IMR-90 (cell line): ENCODE measurements around the gene RGS19. TPM values are rescaled to one million over a fixed set of nuclear protein-coding genes. Genes with fewer than 3 reads are reported as not detected.

Experiments
- ATAC-seq: fragments of 200-7000 bp; cut with Tn5 transposase; 2 replicates; pipeline ENCODE4 v1.9.1; 2020; ENCODE audit warnings: low read depth, mild to moderate bottlenecking, moderate library complexity
- BruUV-seq: library from RNA; stranded (reverse); fragments of 400-500 nt; replicated peaks from 2 replicates; lab custom pipeline; 2021; lab: Mats Ljungman, UMichigan
- CTCF ChIA-PET: fragments of 300-600 bp; formaldehyde crosslinking; extraction: SDS; loops from one replicate; lab custom pipeline; 2021; ENCODE audit warnings: antibody characterized with exemption; lab: Yijun Ruan, JAX
- POLR2A ChIA-PET: fragments of 300-600 bp; sonication (Branson Sonifier 250); formaldehyde crosslinking; loops from one replicate; lab custom pipeline; 2022; ENCODE audit warnings: antibody characterized with exemption; ENCODE audit not compliant: unreplicated experiment; lab: Charles Lee
- DNase-seq: peaks from one replicate; pipeline ENCODE4 v3.0.0; 2013
- H2AFZ ChIP-seq: replicated peaks from 2 replicates; pipeline ENCODE3; 2013; ENCODE audit warnings: low read length, mild to moderate bottlenecking; ENCODE audit not compliant: poor library complexity
- H2AK5ac ChIP-seq: 2 replicates; pipeline ENCODE4 v1.6.1; 2013; ENCODE audit warnings: low read depth, low read length, inconsistent platforms
- H2AK9ac ChIP-seq: replicated peaks from 2 replicates; pipeline ENCODE3; 2013; ENCODE audit warnings: mild to moderate bottlenecking, low read depth, low read length, moderate library complexity; ENCODE audit not compliant: poor library complexity
- H2BK120ac ChIP-seq: 2 replicates; pipeline ENCODE4 v1.6.1; 2013; ENCODE audit warnings: low read depth, low read length, inconsistent platforms
- H2BK15ac ChIP-seq: 3 replicates; pipeline ENCODE4 v1.6.1; 2013; ENCODE audit warnings: low read depth, low read length, inconsistent platforms
- H2BK20ac ChIP-seq: 2 replicates; pipeline ENCODE4 v1.6.1; 2013; ENCODE audit warnings: low read depth, mild to moderate bottlenecking, inconsistent platforms, low read length, moderate library complexity
- H2BK5ac ChIP-seq: 2 replicates; pipeline ENCODE4 v1.6.1; 2013; ENCODE audit warnings: mild to moderate bottlenecking, low read depth, low read length, inconsistent platforms; ENCODE audit not compliant: poor library complexity, severe bottlenecking
- H3K14ac ChIP-seq: replicated peaks from 2 replicates; pipeline ENCODE4 v1.6.1; 2013; ENCODE audit warnings: low read depth, low read length, inconsistent platforms
- H3K18ac ChIP-seq: 2 replicates; pipeline ENCODE4 v1.6.1; 2013; ENCODE audit warnings: low read depth, low read length, control low read depth
- H3K23ac ChIP-seq: 2 replicates; pipeline ENCODE4 v1.6.1; 2013; ENCODE audit warnings: low read depth, low read length, inconsistent platforms
- H3K27ac ChIP-seq: 2 replicates; pipeline ENCODE4 v1.5.1; 2013; ENCODE audit warnings: mild to moderate bottlenecking, control low read depth, low read length; ENCODE audit not compliant: insufficient read depth
- H3K27me3 ChIP-seq: 2 replicates; pipeline ENCODE4 v1.6.1; 2013; ENCODE audit warnings: low read length; ENCODE audit not compliant: control insufficient read depth, insufficient read depth
- H3K36me3 ChIP-seq: 2 replicates; pipeline ENCODE4 v1.6.1; 2013; ENCODE audit warnings: low read length, mixed read lengths; ENCODE audit not compliant: control insufficient read depth, insufficient read depth
- H3K4ac ChIP-seq: 2 replicates; pipeline ENCODE4 v1.6.1; 2013; ENCODE audit warnings: low read depth, low read length, inconsistent platforms
- H3K4me1 ChIP-seq: 2 replicates; pipeline ENCODE4 v1.6.1; 2013; ENCODE audit warnings: low read length, mixed read lengths; ENCODE audit not compliant: control insufficient read depth, insufficient read depth
- H3K4me2 ChIP-seq: 2 replicates; pipeline ENCODE4 v1.6.1; 2013; ENCODE audit warnings: low read depth, mild to moderate bottlenecking, control low read depth, low read length, moderate library complexity
- H3K4me3 ChIP-seq: 2 replicates; pipeline ENCODE4 v1.5.1; 2013; ENCODE audit warnings: low read depth, mild to moderate bottlenecking, control low read depth, low read length, moderate library complexity; ENCODE audit not compliant: insufficient read depth
- H3K56ac ChIP-seq: 2 replicates; pipeline ENCODE4 v1.6.1; 2013; ENCODE audit warnings: low read length, inconsistent platforms; ENCODE audit not compliant: insufficient read depth; ENCODE audit errors: extremely low read depth
- H3K79me1 ChIP-seq, 2 experiments: 2 replicates each; pipeline ENCODE4 v1.6.1; 2013; ENCODE audit warnings: low read length in 2 of 2, inconsistent platforms in 1 of 2, low read depth in 1 of 2
- H3K9ac ChIP-seq: 2 replicates; pipeline ENCODE4 v1.6.1; 2013; ENCODE audit warnings: low read depth, low read length, control low read depth
- H3K9me1 ChIP-seq: 2 replicates; pipeline ENCODE4 v1.6.1; 2013; ENCODE audit warnings: low read length, inconsistent platforms; ENCODE audit not compliant: insufficient read depth
- H3K9me3 ChIP-seq: 2 replicates; pipeline ENCODE4 v1.6.1; 2013; ENCODE audit warnings: low read length; ENCODE audit not compliant: control insufficient read depth, insufficient read depth
- H4K20me1 ChIP-seq: 2 replicates; pipeline ENCODE4 v1.6.1; 2013; ENCODE audit warnings: low read length, inconsistent platforms; ENCODE audit not compliant: insufficient read depth
- H4K5ac ChIP-seq: 2 replicates; pipeline ENCODE4 v1.6.1; 2013; ENCODE audit warnings: mild to moderate bottlenecking, low read depth, low read length, control low read depth
- H4K8ac ChIP-seq, 2 experiments: 2 replicates each; pipeline ENCODE4 v1.6.1; 2013; ENCODE audit warnings: low read depth in 2 of 2, low read length in 2 of 2, control low read depth in 1 of 2, inconsistent platforms in 1 of 2
- H4K91ac ChIP-seq: 2 replicates; pipeline ENCODE4 v1.6.1; 2013; ENCODE audit warnings: low read depth, low read length, inconsistent platforms; ENCODE audit not compliant: insufficient read depth
- BHLHE40 ChIP-seq: fragments of 150-350 bp; IDR thresholded peaks from 2 replicates; pipeline ENCODE4 v1.6.1; 2016; ENCODE audit warnings: mild to moderate bottlenecking, low read depth, low read length
- CEBPB ChIP-seq: IDR thresholded peaks from 2 replicates; pipeline ENCODE4 v1.6.1; 2012; ENCODE audit warnings: low read depth, low read length, improper control_type of control experiment
- CHD1 ChIP-seq: IDR thresholded peaks from 2 replicates; pipeline ENCODE4 v1.6.1; 2012; ENCODE audit warnings: low read depth, low read length, improper control_type of control experiment
- ELK1 ChIP-seq: fragments of 150-350 bp; IDR thresholded peaks from 2 replicates; pipeline ENCODE4 v1.6.1; 2016; ENCODE audit warnings: low read depth, mild to moderate bottlenecking, low read length, moderate library complexity, borderline replicate concordance
- FOS ChIP-seq: fragments of 150-350 bp; IDR thresholded peaks from 2 replicates; pipeline ENCODE4 v1.6.1; 2016; ENCODE audit warnings: low read depth, low read length
- MAFK ChIP-seq: IDR thresholded peaks from 2 replicates; pipeline ENCODE4 v1.6.1; 2012; ENCODE audit warnings: low read depth, low read length, improper control_type of control experiment
- MAZ ChIP-seq: IDR thresholded peaks from 2 replicates; pipeline ENCODE4 v1.6.1; 2012; ENCODE audit warnings: low read depth, mild to moderate bottlenecking, low read length, improper control_type of control experiment, moderate library complexity, borderline replicate concordance
- MXI1 ChIP-seq: IDR thresholded peaks from 2 replicates; pipeline ENCODE4 v1.6.1; 2012; ENCODE audit warnings: low read depth, mild to moderate bottlenecking, low read length, moderate library complexity, borderline replicate concordance
- NFE2L2 ChIP-seq: fragments of 150-350 bp; IDR thresholded peaks from 2 replicates; pipeline ENCODE4 v1.6.1; 2016; ENCODE audit warnings: low read depth, mild to moderate bottlenecking, low read length
- POLR2A ChIP-seq: IDR thresholded peaks from 2 replicates; pipeline ENCODE4 v1.6.1; 2012; ENCODE audit warnings: mild to moderate bottlenecking, low read depth, low read length
- RAD21 ChIP-seq: IDR thresholded peaks from 2 replicates; pipeline ENCODE4 v1.6.1; 2012; ENCODE audit warnings: low read length, improper control_type of control experiment
- RCOR1 ChIP-seq: IDR thresholded peaks from 2 replicates; pipeline ENCODE4 v1.6.1; 2012; ENCODE audit warnings: mild to moderate bottlenecking, low read length, improper control_type of control experiment; ENCODE audit not compliant: insufficient replicate concordance
- RFX5 ChIP-seq: IDR thresholded peaks from 2 replicates; pipeline ENCODE4 v1.8.0; 2012; ENCODE audit warnings: low read depth, mild to moderate bottlenecking, low read length, moderate library complexity
- SMC3 ChIP-seq: fragments of 150-350 bp; IDR thresholded peaks from 2 replicates; pipeline ENCODE4 v1.6.1; 2016; ENCODE audit warnings: low read depth, mild to moderate bottlenecking, antibody characterized with exemption, low read length, moderate library complexity
- USF2 ChIP-seq: fragments of 150-350 bp; IDR thresholded peaks from 2 replicates; pipeline ENCODE4 v1.6.1; 2017; ENCODE audit warnings: mild to moderate bottlenecking, antibody characterized with exemption, low read length, low read depth
- WGBS, 2 experiments: methylation state at CpG; one replicate each; pipeline versions ENCODE4 v1.1.5 to v1.1.7; 2013; ENCODE audit warnings: missing lambda C conversion rate in 2 of 2; ENCODE audit not compliant: insufficient read length in 1 of 2; ENCODE audit errors: extremely low coverage in 2 of 2; 5-methylcytosine and 5-hydroxymethylcytosine counted together
- dilution Hi-C: fragments of 300-500 bp; cut with HindIII; formaldehyde crosslinking; loops from one replicate; pipeline ENCODE4 v1.14.3; 2018; ENCODE audit warnings: low sequenced_read_pairs; ENCODE audit not compliant: unreplicated experiment
- in situ Hi-C: fragments of 300-500 bp; cut with MboI; formaldehyde crosslinking; loops from 3 replicates; pipeline ENCODE4 v1.14.3; 2019; ENCODE audit warnings: low sequenced_read_pairs, inconsistent platforms, mixed read lengths
- intact Hi-C: fragments of 100-400 bp; cut with micrococcal nuclease; formaldehyde crosslinking; loops from 2 replicates; pipeline ENCODE4 v1.10.0; 2022
- polyA plus RNA-seq, 3 experiments: library from polyadenylated mRNA; depleted of rRNA; stranded (reverse); fragments of >200 nt; gene quantifications; 2 replicates each; pipeline ENCODE4 v1.2.3, GENCODE V29; 2012; ENCODE audit warnings: low replicate concordance in 1 of 3
- total RNA-seq: library from RNA; depleted of rRNA; stranded (reverse); fragments of >200 nt; gene quantifications from 2 replicates; pipeline ENCODE4 v1.2.3, GENCODE V29; 2012
- TF ChIP-seq, protein P1 (sequence below): conservative IDR thresholded peaks from 2 replicates; pipeline ENCODE4 v1.5.1; 2012; ENCODE audit warnings: mild to moderate bottlenecking, low read depth, low read length, improper control_type of control experiment

The RGS19 gene
- total and polyA plus RNA-seq, 2 of the 4 experiments (the other 2 are of a cell fraction): 7.7 to 17.5 TPM

DNA sequence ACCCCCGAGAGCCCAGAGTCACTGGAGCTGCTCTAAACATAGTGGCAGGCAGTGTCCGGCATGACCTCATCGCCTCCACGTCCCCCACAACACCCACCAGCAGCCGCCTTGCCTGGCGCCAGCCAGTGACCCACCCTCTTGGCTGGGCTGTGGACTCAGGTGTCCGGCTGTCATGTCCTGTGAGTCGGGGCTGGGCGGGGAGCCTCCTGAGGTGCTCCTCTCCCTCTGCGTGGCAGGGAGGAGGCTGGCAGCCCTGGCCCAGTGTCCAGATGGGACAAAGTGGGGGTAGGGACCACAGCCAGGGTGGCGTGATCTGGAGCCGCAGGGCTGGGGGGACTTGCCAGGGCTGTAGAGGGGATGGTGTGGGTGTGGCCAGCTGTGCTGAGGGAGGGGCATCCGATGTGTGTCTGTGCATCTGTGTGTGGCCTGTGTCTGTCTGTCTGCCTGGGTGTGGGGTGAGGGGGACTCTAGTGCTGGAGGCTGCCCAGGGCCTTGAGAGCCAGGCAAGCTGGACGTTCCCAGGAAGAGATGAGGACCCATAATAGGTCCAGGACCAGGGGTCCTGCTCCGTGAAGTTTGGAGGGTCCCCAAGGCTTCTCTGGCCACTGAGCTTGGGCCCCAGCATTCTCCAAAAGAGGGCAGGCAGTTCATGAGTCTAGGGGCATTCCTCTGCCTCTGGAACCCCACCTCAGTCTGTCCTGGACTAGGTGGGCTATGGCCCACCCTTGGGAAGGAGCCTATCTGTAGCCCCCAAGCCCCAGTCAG lies 27.6 kb downstream of the RGS19 start:
- Histone ChIP-seq H2BK15ac (no peak overlapping the region), H2BK120ac (no peak overlapping the region), H2BK20ac (no peak overlapping the region), H3K27me3 (peaks cover 50% of the 10 kb centered on the region), H3K56ac (no peak overlapping the region), H3K27ac (no peak overlapping the region), H3K4me1 (no peaks in the 10 kb centered on the region; the same call in 1 of the 2 replicates), H4K8ac (no peak overlapping the region), H3K9me3 (no peaks in the 10 kb centered on the region), H4K20me1 (no peaks in the 10 kb centered on the region), H3K9ac (no peak overlapping the region), H4K91ac (no peak overlapping the region), H3K4me2 (no peak overlapping the region), H2BK5ac (no peak overlapping the region), H3K4ac (no peak overlapping the region), H3K14ac (no peak overlapping the region), H2AFZ (no peak overlapping the region), H3K79me1 (no peaks in the 10 kb centered on the region), H3K36me3 (no peaks in the 10 kb centered on the region), H2AK5ac (no peak overlapping the region), H3K4me3 (no peak overlapping the region), H3K23ac (no peak overlapping the region), H3K9me1 (no peaks in the 10 kb centered on the region), H3K18ac (no peak overlapping the region), H2AK9ac (no peak overlapping the region), H4K5ac (no peak overlapping the region)
- WGBS, 2 experiments: 38% methylated on average over 4 of the region's 15 CpGs; no CpG with 5 or more reads in 1 of the 2 experiments
- ATAC-seq (no peak), DNase-seq (no peak)
- BruUV-seq: no TSS peak
- dilution Hi-C loops: no loop called here
- ChIA-PET POLR2A (no interaction called here), CTCF (no interaction called here)
- intact Hi-C loops: no loop called here
- in situ Hi-C loops: no loop called here
- TF ChIP-seq ELK1 (no peak), MXI1 (no peak), RCOR1 (no peak), USF2 (no peak), POLR2A (no peak), BHLHE40 (no peak), FOS (no peak), CEBPB (no peak), RAD21 (no peak), MAFK (no peak), MAZ (no peak), CHD1 (no peak), SMC3 (no peak), RFX5 (no peak), NFE2L2 (no peak)
- TF ChIP-seq, protein P1, sequence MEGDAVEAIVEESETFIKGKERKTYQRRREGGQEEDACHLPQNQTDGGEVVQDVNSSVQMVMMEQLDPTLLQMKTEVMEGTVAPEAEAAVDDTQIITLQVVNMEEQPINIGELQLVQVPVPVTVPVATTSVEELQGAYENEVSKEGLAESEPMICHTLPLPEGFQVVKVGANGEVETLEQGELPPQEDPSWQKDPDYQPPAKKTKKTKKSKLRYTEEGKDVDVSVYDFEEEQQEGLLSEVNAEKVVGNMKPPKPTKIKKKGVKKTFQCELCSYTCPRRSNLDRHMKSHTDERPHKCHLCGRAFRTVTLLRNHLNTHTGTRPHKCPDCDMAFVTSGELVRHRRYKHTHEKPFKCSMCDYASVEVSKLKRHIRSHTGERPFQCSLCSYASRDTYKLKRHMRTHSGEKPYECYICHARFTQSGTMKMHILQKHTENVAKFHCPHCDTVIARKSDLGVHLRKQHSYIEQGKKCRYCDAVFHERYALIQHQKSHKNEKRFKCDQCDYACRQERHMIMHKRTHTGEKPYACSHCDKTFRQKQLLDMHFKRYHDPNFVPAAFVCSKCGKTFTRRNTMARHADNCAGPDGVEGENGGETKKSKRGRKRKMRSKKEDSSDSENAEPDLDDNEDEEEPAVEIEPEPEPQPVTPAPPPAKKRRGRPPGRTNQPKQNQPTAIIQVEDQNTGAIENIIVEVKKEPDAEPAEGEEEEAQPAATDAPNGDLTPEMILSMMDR: no peak
